HepG2 (cell line): ENCODE results near the gene APOA1. TPM values are rescaled to one million over a fixed set of nuclear protein-coding genes. Genes with fewer than 3 reads are reported as not detected.

Source experiments
- ATF7 ChIP-seq, 2 experiments: fragments of 450-650 bp in 1 of 2; sonication (generic) in 1 of 2; formaldehyde crosslinking in 1 of 2; IDR thresholded peaks; 2 replicates each; pipeline versions ENCODE4 v1.4.0 to v1.6.1; 2016 to 2020; ENCODE audit warnings: antibody characterized with exemption in 1 of 2, mild to moderate bottlenecking in 1 of 2, missing genetic modification reagents in 1 of 2
- CAMTA2 ChIP-seq: sonication (generic); formaldehyde crosslinking; IDR thresholded peaks from 2 replicates; pipeline ENCODE4 v1.4.0; 2020; ENCODE audit warnings: mild to moderate bottlenecking, missing genetic modification reagents, borderline replicate concordance
- FOXK1 ChIP-seq: sonication (generic); formaldehyde crosslinking; IDR thresholded peaks from 2 replicates; pipeline ENCODE4 v1.4.0; 2020; ENCODE audit warnings: low read depth, missing genetic modification reagents, borderline replicate concordance
- GATA4 ChIP-seq: sonication (generic); IDR thresholded peaks from 2 replicates; pipeline ENCODE4 v1.6.1; 2016; ENCODE audit warnings: antibody characterized with exemption, low read depth, borderline replicate concordance
- GZF1 ChIP-seq: sonication (generic); formaldehyde crosslinking; IDR thresholded peaks from 2 replicates; pipeline ENCODE4 v1.5.1; 2020; ENCODE audit warnings: mild to moderate bottlenecking, missing genetic modification reagents
- IRF2 ChIP-seq: IDR thresholded peaks from 2 replicates; pipeline ENCODE4 v1.6.1; 2018; ENCODE audit warnings: missing genetic modification reagents, missing compliant biosample characterization
- JUND ChIP-seq: sonication (generic); formaldehyde crosslinking; IDR thresholded peaks from 2 replicates; pipeline ENCODE4 v1.8.0; 2022; ENCODE audit warnings: mild to moderate bottlenecking, missing genetic modification reagents
- NFE2 ChIP-seq: sonication (generic); formaldehyde crosslinking; IDR thresholded peaks from 2 replicates; pipeline ENCODE4 v1.4.0; 2020; ENCODE audit warnings: missing genetic modification reagents
- PAWR ChIP-seq: sonication (generic); formaldehyde crosslinking; IDR thresholded peaks from 2 replicates; pipeline ENCODE4 v1.4.0; 2020; ENCODE audit warnings: missing genetic modification reagents, mild to moderate bottlenecking, borderline replicate concordance
- SMAD9 ChIP-seq: sonication (generic); formaldehyde crosslinking; IDR thresholded peaks from 2 replicates; pipeline ENCODE4 v1.5.1; 2020; ENCODE audit warnings: mild to moderate bottlenecking, missing genetic modification reagents
- SNAPC2 ChIP-seq: sonication (generic); formaldehyde crosslinking; IDR thresholded peaks from 2 replicates; pipeline ENCODE4 v1.8.1; 2022; ENCODE audit warnings: mild to moderate bottlenecking, missing genetic modification reagents
- TRIM24 ChIP-seq: sonication (generic); formaldehyde crosslinking; IDR thresholded peaks from 2 replicates; pipeline ENCODE4 v1.8.0; 2022; ENCODE audit warnings: mild to moderate bottlenecking, missing genetic modification reagents
- ZFP1 ChIP-seq: IDR thresholded peaks from 2 replicates; pipeline ENCODE4 v1.6.1; 2016
- ZNF251 ChIP-seq: sonication (generic); formaldehyde crosslinking; IDR thresholded peaks from 2 replicates; pipeline ENCODE4 v1.9.0; 2021; ENCODE audit warnings: mild to moderate bottlenecking, missing genetic modification reagents
- ZNF644 ChIP-seq: IDR thresholded peaks from 2 replicates; pipeline ENCODE4 v1.6.1; 2016; ENCODE audit warnings: low read depth
- ZNF747 ChIP-seq: sonication (generic); formaldehyde crosslinking; IDR thresholded peaks from 2 replicates; pipeline ENCODE4 v1.8.1; 2023; ENCODE audit warnings: missing genetic modification reagents, mild to moderate bottlenecking, borderline replicate concordance
- ZNF772 ChIP-seq: sonication (generic); formaldehyde crosslinking; IDR thresholded peaks from 2 replicates; pipeline ENCODE4 v1.5.0; 2020; ENCODE audit warnings: mild to moderate bottlenecking, missing genetic modification reagents
- ZSCAN29 ChIP-seq: sonication (generic); formaldehyde crosslinking; conservative IDR thresholded peaks from 2 replicates; pipeline ENCODE4 v1.4.0; 2020; ENCODE audit warnings: mild to moderate bottlenecking, missing genetic modification reagents
- polyA plus RNA-seq, 8 experiments: library from polyadenylated mRNA; depleted of rRNA in 3 of 8; stranded (reverse) in 7 of 8; unstranded in 1 of 8; fragments of >200 nt; fragmentation: Illumina TruSeq in 4 of 8; extraction: Trizol in 4 of 8; gene quantifications; 2 replicates each; pipeline versions ENCODE4 v1.2.1 to v1.2.3, GENCODE V29; 2011 to 2016; ENCODE audit warnings: low read depth in 4 of 8, missing spikeins in 1 of 8, mixed read lengths in 1 of 8; ENCODE audit not compliant: insufficient read depth in 1 of 8
- total RNA-seq, 5 experiments: library from RNA; depleted of rRNA; stranded (reverse); fragments of >200 nt; fragmentation: Illumina TruSeq; extraction: Trizol; gene quantifications; 2 replicates each; pipeline ENCODE4 v1.2.3, GENCODE V29; 2016; ENCODE audit warnings: low read depth in 1 of 5
- TF ChIP-seq, protein P1 (sequence below): sonication (generic); formaldehyde crosslinking; IDR thresholded peaks from 2 replicates; pipeline ENCODE4 v1.8.0; 2022; ENCODE audit warnings: mild to moderate bottlenecking, missing genetic modification reagents, borderline replicate concordance
- TF ChIP-seq, protein P2 (sequence below): sonication (generic); formaldehyde crosslinking; IDR thresholded peaks from 2 replicates; pipeline ENCODE4 v1.4.0; 2020; ENCODE audit warnings: missing genetic modification reagents
- TF ChIP-seq, protein P3 (sequence below): sonication (generic); formaldehyde crosslinking; IDR thresholded peaks from 2 replicates; pipeline ENCODE4 v1.4.0; 2020; ENCODE audit warnings: low read depth, mild to moderate bottlenecking, missing genetic modification reagents
- TF ChIP-seq, protein P4 (sequence below): sonication (generic); formaldehyde crosslinking; IDR thresholded peaks from 2 replicates; pipeline ENCODE4 v1.5.1; 2020; ENCODE audit warnings: mild to moderate bottlenecking, missing genetic modification reagents, moderate library complexity

Gene APOA1
- total and polyA plus RNA-seq, 2 of the 13 experiments (the other 11 are each of a cell fraction or from before 2014, with no cell fraction given): 1,973 to 5,485 TPM

DNA sequence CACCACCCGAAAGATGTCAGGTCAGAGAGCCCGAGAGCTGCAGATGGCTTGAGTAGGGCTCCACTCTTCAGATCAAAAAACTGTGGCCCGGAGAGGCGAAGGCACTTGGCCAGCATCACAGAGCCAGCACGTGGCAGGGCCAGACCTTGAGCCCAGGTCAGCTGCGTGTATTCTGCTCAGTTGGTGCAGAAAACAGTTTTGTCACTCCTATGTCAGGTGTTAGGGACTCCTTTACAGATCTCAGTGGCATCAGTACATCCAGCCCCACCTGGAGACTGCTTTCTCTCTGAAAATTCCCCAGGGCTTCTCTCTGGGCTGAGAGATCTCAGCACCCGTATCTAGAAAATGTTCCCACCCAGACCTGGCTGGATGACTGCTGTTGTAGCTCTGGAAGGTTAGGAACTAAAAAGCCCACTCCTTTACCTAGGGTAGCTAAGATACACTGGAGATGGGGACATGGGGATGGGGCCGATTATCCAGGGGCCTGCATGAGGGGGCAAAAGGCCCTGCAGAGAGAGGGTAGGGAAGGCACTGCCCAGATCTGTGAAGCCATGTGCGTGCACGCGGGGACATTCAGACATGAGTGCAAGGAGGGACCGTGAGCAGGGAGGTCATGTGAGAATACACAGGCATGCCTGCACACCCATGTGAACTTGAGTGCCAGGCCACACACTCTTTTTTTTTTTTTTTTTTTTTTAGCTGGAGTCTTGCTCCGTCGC is 3.4 kb downstream of the APOA1 start (continued):
- no peak for TF ChIP-seq GATA4
- TF ChIP-seq ZNF644 (CRISPR knock-in tag): no peak
- TF ChIP-seq, protein P1, sequence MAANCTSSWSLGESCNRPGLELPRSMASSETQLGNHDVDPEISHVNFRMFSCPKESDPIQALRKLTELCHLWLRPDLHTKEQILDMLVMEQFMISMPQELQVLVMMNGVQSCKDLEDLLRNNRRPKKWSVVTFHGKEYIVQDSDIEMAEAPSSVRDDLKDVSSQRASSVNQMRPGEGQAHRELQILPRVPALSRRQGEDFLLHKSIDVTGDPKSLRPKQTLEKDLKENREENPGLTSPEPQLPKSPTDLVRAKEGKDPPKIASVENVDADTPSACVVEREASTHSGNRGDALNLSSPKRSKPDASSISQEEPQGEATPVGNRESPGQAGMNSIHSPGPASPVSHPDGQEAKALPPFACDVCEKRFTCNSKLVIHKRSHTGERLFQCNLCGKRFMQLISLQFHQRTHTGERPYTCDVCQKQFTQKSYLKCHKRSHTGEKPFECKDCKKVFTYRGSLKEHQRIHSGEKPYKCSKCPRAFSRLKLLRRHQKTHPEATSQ (CRISPR knock-in tag): peak; percentile 89; the same call in 1 of the 2 replicates
- TF ChIP-seq SMAD9 (CRISPR knock-in tag): no peak; the same call in 1 of the 2 replicates
- TF ChIP-seq ZFP1 (CRISPR knock-in tag): peak; percentile 74; the same call in 1 of the 2 replicates
- TF ChIP-seq ZNF251 (CRISPR knock-in tag): no peak
- TF ChIP-seq PAWR (CRISPR knock-in tag): no peak
- TF ChIP-seq ZSCAN29: 0 out of 2 replicates have a peak, but pooled peaks have one; percentile 46
- TF ChIP-seq TRIM24: no peak
- no peak for TF ChIP-seq GZF1 (CRISPR knock-in tag)
- TF ChIP-seq, protein P2, sequence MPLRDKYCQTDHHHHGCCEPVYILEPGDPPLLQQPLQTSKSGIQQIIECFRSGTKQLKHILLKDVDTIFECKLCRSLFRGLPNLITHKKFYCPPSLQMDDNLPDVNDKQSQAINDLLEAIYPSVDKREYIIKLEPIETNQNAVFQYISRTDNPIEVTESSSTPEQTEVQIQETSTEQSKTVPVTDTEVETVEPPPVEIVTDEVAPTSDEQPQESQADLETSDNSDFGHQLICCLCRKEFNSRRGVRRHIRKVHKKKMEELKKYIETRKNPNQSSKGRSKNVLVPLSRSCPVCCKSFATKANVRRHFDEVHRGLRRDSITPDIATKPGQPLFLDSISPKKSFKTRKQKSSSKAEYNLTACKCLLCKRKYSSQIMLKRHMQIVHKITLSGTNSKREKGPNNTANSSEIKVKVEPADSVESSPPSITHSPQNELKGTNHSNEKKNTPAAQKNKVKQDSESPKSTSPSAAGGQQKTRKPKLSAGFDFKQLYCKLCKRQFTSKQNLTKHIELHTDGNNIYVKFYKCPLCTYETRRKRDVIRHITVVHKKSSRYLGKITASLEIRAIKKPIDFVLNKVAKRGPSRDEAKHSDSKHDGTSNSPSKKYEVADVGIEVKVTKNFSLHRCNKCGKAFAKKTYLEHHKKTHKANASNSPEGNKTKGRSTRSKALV (CRISPR knock-in tag): no peak
- TF ChIP-seq, protein P3, sequence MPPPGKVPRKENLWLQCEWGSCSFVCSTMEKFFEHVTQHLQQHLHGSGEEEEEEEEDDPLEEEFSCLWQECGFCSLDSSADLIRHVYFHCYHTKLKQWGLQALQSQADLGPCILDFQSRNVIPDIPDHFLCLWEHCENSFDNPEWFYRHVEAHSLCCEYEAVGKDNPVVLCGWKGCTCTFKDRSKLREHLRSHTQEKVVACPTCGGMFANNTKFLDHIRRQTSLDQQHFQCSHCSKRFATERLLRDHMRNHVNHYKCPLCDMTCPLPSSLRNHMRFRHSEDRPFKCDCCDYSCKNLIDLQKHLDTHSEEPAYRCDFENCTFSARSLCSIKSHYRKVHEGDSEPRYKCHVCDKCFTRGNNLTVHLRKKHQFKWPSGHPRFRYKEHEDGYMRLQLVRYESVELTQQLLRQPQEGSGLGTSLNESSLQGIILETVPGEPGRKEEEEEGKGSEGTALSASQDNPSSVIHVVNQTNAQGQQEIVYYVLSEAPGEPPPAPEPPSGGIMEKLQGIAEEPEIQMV (CRISPR knock-in tag): 0 out of 2 replicates have a peak, but pooled peaks have one; percentile 24
- no peak for TF ChIP-seq NFE2 (CRISPR knock-in tag)
- TF ChIP-seq ZNF772 (CRISPR knock-in tag): peak; percentile 74
- TF ChIP-seq CAMTA2 (CRISPR knock-in tag): 0 out of 2 replicates have a peak, but pooled peaks have one; percentile 23
- peak; percentile 24; the same call in 1 of the 2 replicates for TF ChIP-seq FOXK1 (CRISPR knock-in tag)
- TF ChIP-seq, protein P4, sequence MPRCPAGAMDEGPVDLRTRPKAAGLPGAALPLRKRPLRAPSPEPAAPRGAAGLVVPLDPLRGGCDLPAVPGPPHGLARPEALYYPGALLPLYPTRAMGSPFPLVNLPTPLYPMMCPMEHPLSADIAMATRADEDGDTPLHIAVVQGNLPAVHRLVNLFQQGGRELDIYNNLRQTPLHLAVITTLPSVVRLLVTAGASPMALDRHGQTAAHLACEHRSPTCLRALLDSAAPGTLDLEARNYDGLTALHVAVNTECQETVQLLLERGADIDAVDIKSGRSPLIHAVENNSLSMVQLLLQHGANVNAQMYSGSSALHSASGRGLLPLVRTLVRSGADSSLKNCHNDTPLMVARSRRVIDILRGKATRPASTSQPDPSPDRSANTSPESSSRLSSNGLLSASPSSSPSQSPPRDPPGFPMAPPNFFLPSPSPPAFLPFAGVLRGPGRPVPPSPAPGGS (CRISPR knock-in tag): no peak
- no peak for TF ChIP-seq ATF7 (IDR thresholded peaks at IDR 0.05)
- no peak for TF ChIP-seq ATF7 (CRISPR knock-in tag; IDR thresholded peaks at IDR 0.05)
- TF ChIP-seq JUND (CRISPR knock-in tag): no peak
- TF ChIP-seq SNAPC2 (CRISPR knock-in tag): no peak
- TF ChIP-seq IRF2 (CRISPR knock-in tag): peak; percentile 75
- TF ChIP-seq ZNF747 (CRISPR knock-in tag): no peak
